IMR-90 (cell line): Measurements from ENCODE around the gene SERPINB8. TPM values are rescaled to one million over a fixed set of nuclear protein-coding genes. Genes with fewer than 3 reads are reported as not detected.

Experiments used
- ATAC-seq: fragments of 200-7000 bp; cut with Tn5 transposase; 2 replicates; pipeline ENCODE4 v1.9.1; 2020; ENCODE audit warnings: low read depth, mild to moderate bottlenecking, moderate library complexity
- BruUV-seq: library from RNA; stranded (reverse); fragments of 400-500 nt; replicated peaks from 2 replicates; lab custom pipeline; 2021; lab: Mats Ljungman, UMichigan
- CTCF ChIA-PET: fragments of 300-600 bp; formaldehyde crosslinking; extraction: SDS; loops from one replicate; lab custom pipeline; 2021; ENCODE audit warnings: antibody characterized with exemption; lab: Yijun Ruan, JAX
- POLR2A ChIA-PET: fragments of 300-600 bp; sonication (Branson Sonifier 250); formaldehyde crosslinking; loops from one replicate; lab custom pipeline; 2022; ENCODE audit warnings: antibody characterized with exemption; ENCODE audit not compliant: unreplicated experiment; lab: Charles Lee
- DNase-seq: peaks from one replicate; pipeline ENCODE4 v3.0.0; 2013
- H2AFZ ChIP-seq: replicated peaks from 2 replicates; pipeline ENCODE3; 2013; ENCODE audit warnings: low read length, mild to moderate bottlenecking; ENCODE audit not compliant: poor library complexity
- H2AK5ac ChIP-seq: 2 replicates; pipeline ENCODE4 v1.6.1; 2013; ENCODE audit warnings: low read depth, low read length, inconsistent platforms
- H2AK9ac ChIP-seq: replicated peaks from 2 replicates; pipeline ENCODE3; 2013; ENCODE audit warnings: mild to moderate bottlenecking, low read depth, low read length, moderate library complexity; ENCODE audit not compliant: poor library complexity
- H2BK120ac ChIP-seq: 2 replicates; pipeline ENCODE4 v1.6.1; 2013; ENCODE audit warnings: low read depth, low read length, inconsistent platforms
- H2BK15ac ChIP-seq: 3 replicates; pipeline ENCODE4 v1.6.1; 2013; ENCODE audit warnings: low read depth, low read length, inconsistent platforms
- H2BK20ac ChIP-seq: 2 replicates; pipeline ENCODE4 v1.6.1; 2013; ENCODE audit warnings: low read depth, mild to moderate bottlenecking, inconsistent platforms, low read length, moderate library complexity
- H2BK5ac ChIP-seq: 2 replicates; pipeline ENCODE4 v1.6.1; 2013; ENCODE audit warnings: mild to moderate bottlenecking, low read depth, low read length, inconsistent platforms; ENCODE audit not compliant: poor library complexity, severe bottlenecking
- H3K14ac ChIP-seq: replicated peaks from 2 replicates; pipeline ENCODE4 v1.6.1; 2013; ENCODE audit warnings: low read depth, low read length, inconsistent platforms
- H3K18ac ChIP-seq: 2 replicates; pipeline ENCODE4 v1.6.1; 2013; ENCODE audit warnings: low read depth, low read length, control low read depth
- H3K23ac ChIP-seq: 2 replicates; pipeline ENCODE4 v1.6.1; 2013; ENCODE audit warnings: low read depth, low read length, inconsistent platforms
- H3K27ac ChIP-seq: 2 replicates; pipeline ENCODE4 v1.5.1; 2013; ENCODE audit warnings: mild to moderate bottlenecking, control low read depth, low read length; ENCODE audit not compliant: insufficient read depth
- H3K27me3 ChIP-seq: 2 replicates; pipeline ENCODE4 v1.6.1; 2013; ENCODE audit warnings: low read length; ENCODE audit not compliant: control insufficient read depth, insufficient read depth
- H3K36me3 ChIP-seq: 2 replicates; pipeline ENCODE4 v1.6.1; 2013; ENCODE audit warnings: low read length, mixed read lengths; ENCODE audit not compliant: control insufficient read depth, insufficient read depth
- H3K4ac ChIP-seq: 2 replicates; pipeline ENCODE4 v1.6.1; 2013; ENCODE audit warnings: low read depth, low read length, inconsistent platforms
- H3K4me1 ChIP-seq: 2 replicates; pipeline ENCODE4 v1.6.1; 2013; ENCODE audit warnings: low read length, mixed read lengths; ENCODE audit not compliant: control insufficient read depth, insufficient read depth
- H3K4me2 ChIP-seq: 2 replicates; pipeline ENCODE4 v1.6.1; 2013; ENCODE audit warnings: low read depth, mild to moderate bottlenecking, control low read depth, low read length, moderate library complexity
- H3K4me3 ChIP-seq: 2 replicates; pipeline ENCODE4 v1.5.1; 2013; ENCODE audit warnings: low read depth, mild to moderate bottlenecking, control low read depth, low read length, moderate library complexity; ENCODE audit not compliant: insufficient read depth
- H3K56ac ChIP-seq: 2 replicates; pipeline ENCODE4 v1.6.1; 2013; ENCODE audit warnings: low read length, inconsistent platforms; ENCODE audit not compliant: insufficient read depth; ENCODE audit errors: extremely low read depth
- H3K79me1 ChIP-seq, 2 experiments: 2 replicates each; pipeline ENCODE4 v1.6.1; 2013; ENCODE audit warnings: low read length in 2 of 2, inconsistent platforms in 1 of 2, low read depth in 1 of 2
- H3K9ac ChIP-seq: 2 replicates; pipeline ENCODE4 v1.6.1; 2013; ENCODE audit warnings: low read depth, low read length, control low read depth
- H3K9me1 ChIP-seq: 2 replicates; pipeline ENCODE4 v1.6.1; 2013; ENCODE audit warnings: low read length, inconsistent platforms; ENCODE audit not compliant: insufficient read depth
- H3K9me3 ChIP-seq: 2 replicates; pipeline ENCODE4 v1.6.1; 2013; ENCODE audit warnings: low read length; ENCODE audit not compliant: control insufficient read depth, insufficient read depth
- H4K20me1 ChIP-seq: 2 replicates; pipeline ENCODE4 v1.6.1; 2013; ENCODE audit warnings: low read length, inconsistent platforms; ENCODE audit not compliant: insufficient read depth
- H4K5ac ChIP-seq: 2 replicates; pipeline ENCODE4 v1.6.1; 2013; ENCODE audit warnings: mild to moderate bottlenecking, low read depth, low read length, control low read depth
- H4K8ac ChIP-seq, 2 experiments: 2 replicates each; pipeline ENCODE4 v1.6.1; 2013; ENCODE audit warnings: low read depth in 2 of 2, low read length in 2 of 2, control low read depth in 1 of 2, inconsistent platforms in 1 of 2
- H4K91ac ChIP-seq: 2 replicates; pipeline ENCODE4 v1.6.1; 2013; ENCODE audit warnings: low read depth, low read length, inconsistent platforms; ENCODE audit not compliant: insufficient read depth
- CEBPB ChIP-seq: IDR thresholded peaks from 2 replicates; pipeline ENCODE4 v1.6.1; 2012; ENCODE audit warnings: low read depth, low read length, improper control_type of control experiment
- POLR2A ChIP-seq: IDR thresholded peaks from 2 replicates; pipeline ENCODE4 v1.6.1; 2012; ENCODE audit warnings: mild to moderate bottlenecking, low read depth, low read length
- RAD21 ChIP-seq: IDR thresholded peaks from 2 replicates; pipeline ENCODE4 v1.6.1; 2012; ENCODE audit warnings: low read length, improper control_type of control experiment
- RFX5 ChIP-seq: IDR thresholded peaks from 2 replicates; pipeline ENCODE4 v1.8.0; 2012; ENCODE audit warnings: low read depth, mild to moderate bottlenecking, low read length, moderate library complexity
- SMC3 ChIP-seq: fragments of 150-350 bp; IDR thresholded peaks from 2 replicates; pipeline ENCODE4 v1.6.1; 2016; ENCODE audit warnings: low read depth, mild to moderate bottlenecking, antibody characterized with exemption, low read length, moderate library complexity
- WGBS, 2 experiments: methylation state at CpG; one replicate each; pipeline versions ENCODE4 v1.1.5 to v1.1.7; 2013; ENCODE audit warnings: missing lambda C conversion rate in 2 of 2; ENCODE audit not compliant: insufficient read length in 1 of 2; ENCODE audit errors: extremely low coverage in 2 of 2; 5-methylcytosine and 5-hydroxymethylcytosine counted together
- dilution Hi-C: fragments of 300-500 bp; cut with HindIII; formaldehyde crosslinking; loops from one replicate; pipeline ENCODE4 v1.14.3; 2018; ENCODE audit warnings: low sequenced_read_pairs; ENCODE audit not compliant: unreplicated experiment
- in situ Hi-C: fragments of 300-500 bp; cut with MboI; formaldehyde crosslinking; loops from 3 replicates; pipeline ENCODE4 v1.14.3; 2019; ENCODE audit warnings: low sequenced_read_pairs, inconsistent platforms, mixed read lengths
- intact Hi-C: fragments of 100-400 bp; cut with micrococcal nuclease; formaldehyde crosslinking; loops from 2 replicates; pipeline ENCODE4 v1.10.0; 2022
- polyA plus RNA-seq, 3 experiments: library from polyadenylated mRNA; depleted of rRNA; stranded (reverse); fragments of >200 nt; gene quantifications; 2 replicates each; pipeline ENCODE4 v1.2.3, GENCODE V29; 2012; ENCODE audit warnings: low replicate concordance in 1 of 3
- total RNA-seq: library from RNA; depleted of rRNA; stranded (reverse); fragments of >200 nt; gene quantifications from 2 replicates; pipeline ENCODE4 v1.2.3, GENCODE V29; 2012
- TF ChIP-seq, protein P1 (sequence below): fragments of 150-350 bp; IDR thresholded peaks from 2 replicates; pipeline ENCODE4 v1.6.1; 2016; ENCODE audit warnings: low read depth, mild to moderate bottlenecking, low read length, moderate library complexity, borderline replicate concordance

SERPINB8 gene
- total and polyA plus RNA-seq, 2 of the 4 experiments (the other 2 are of a cell fraction) = 14.3 to 16.7 TPM

GRCh38 chr18:64011513-64011912 is 41.6 kb downstream of the SERPINB8 start:
- no peak overlapping the region for H3K56ac ChIP-seq
- no TSS peak for BruUV-seq
- no peak overlapping the region for H4K5ac ChIP-seq
- intact Hi-C loops = no loop called here
- H3K27ac ChIP-seq = no peak overlapping the region
- no peak overlapping the region for H2BK120ac ChIP-seq
- no peaks in the 10 kb centered on the region for H3K9me3 ChIP-seq
- H3K27me3 ChIP-seq = peaks cover 10% of the 10 kb centered on the region
- no peaks in the 10 kb centered on the region for H4K20me1 ChIP-seq
- H2AFZ ChIP-seq = no peak overlapping the region
- H3K23ac ChIP-seq = no peak overlapping the region
- ChIA-PET POLR2A (no interaction called here), CTCF (interaction anchor here (0.5 to 1.6 kb wide), 2 partner anchors 11 to 26 kb away, joined by 6 to 7 read pairs; no protein-coding TSS in a partner anchor)
- H3K4me3 ChIP-seq = no peak overlapping the region
- no peak overlapping the region for H3K14ac ChIP-seq
- H3K36me3 ChIP-seq = no peaks in the 10 kb centered on the region
- no peaks in the 10 kb centered on the region for H3K79me1 ChIP-seq
- dilution Hi-C loops = no loop called here
- no peak overlapping the region for H2AK5ac ChIP-seq
- H3K4ac ChIP-seq = no peak overlapping the region
- H3K9ac ChIP-seq = no peak overlapping the region
- H3K18ac ChIP-seq = no peak overlapping the region
- no peak overlapping the region for H2BK20ac ChIP-seq
- WGBS, 2 experiments = 100% methylated on average over 1 of the region's 2 CpGs; no CpG with 5 or more reads in 1 of the 2 experiments
- in situ Hi-C loops = no loop called here
- no peaks in the 10 kb centered on the region for H3K9me1 ChIP-seq
- DNase-seq (no peak), ATAC-seq (no peak)
- H2AK9ac ChIP-seq = no peak overlapping the region
- no peak overlapping the region for H4K8ac ChIP-seq
- H2BK5ac ChIP-seq = no peak overlapping the region
- no peak overlapping the region for H4K91ac ChIP-seq
- no peaks in the 10 kb centered on the region for H3K4me1 ChIP-seq
- TF ChIP-seq, protein P1, sequence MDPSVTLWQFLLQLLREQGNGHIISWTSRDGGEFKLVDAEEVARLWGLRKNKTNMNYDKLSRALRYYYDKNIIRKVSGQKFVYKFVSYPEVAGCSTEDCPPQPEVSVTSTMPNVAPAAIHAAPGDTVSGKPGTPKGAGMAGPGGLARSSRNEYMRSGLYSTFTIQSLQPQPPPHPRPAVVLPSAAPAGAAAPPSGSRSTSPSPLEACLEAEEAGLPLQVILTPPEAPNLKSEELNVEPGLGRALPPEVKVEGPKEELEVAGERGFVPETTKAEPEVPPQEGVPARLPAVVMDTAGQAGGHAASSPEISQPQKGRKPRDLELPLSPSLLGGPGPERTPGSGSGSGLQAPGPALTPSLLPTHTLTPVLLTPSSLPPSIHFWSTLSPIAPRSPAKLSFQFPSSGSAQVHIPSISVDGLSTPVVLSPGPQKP = no peak
- TF ChIP-seq SMC3 = no peak
- peak; percentile 61 for TF ChIP-seq CEBPB
- TF ChIP-seq POLR2A = no peak
- no peak for TF ChIP-seq RAD21
- no peak for TF ChIP-seq RFX5
- no peak overlapping the region for H2BK15ac ChIP-seq
- H3K4me2 ChIP-seq = no peak overlapping the region
